ENCODE measurements around the gene TCOF1.

TCOF1 gene

DNA sequence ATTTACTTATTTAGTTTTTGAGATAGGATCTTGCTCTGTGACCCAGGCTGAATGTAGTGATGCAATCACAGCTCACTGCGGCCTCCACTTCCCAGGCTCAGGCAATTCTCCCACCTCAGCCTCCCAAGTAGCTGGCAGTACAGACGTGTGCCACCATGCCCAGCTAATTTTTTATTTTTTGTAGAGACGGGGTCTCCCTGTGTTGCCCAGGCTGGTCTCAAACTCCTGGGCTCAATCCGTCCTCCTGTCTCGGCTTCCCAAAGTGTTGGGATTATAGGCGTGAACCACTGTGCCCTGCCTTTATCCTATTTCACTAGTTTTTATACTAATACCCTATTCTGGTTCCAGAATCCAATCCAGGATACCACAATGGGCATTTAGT, 85.2 kb downstream of the TCOF1 start:
- H2AFZ ChIP-seq (ENCODE audit: low read depth, low read length, severe bottlenecking), result no peak overlapping the region
- TF ChIP-seq, protein P1, sequence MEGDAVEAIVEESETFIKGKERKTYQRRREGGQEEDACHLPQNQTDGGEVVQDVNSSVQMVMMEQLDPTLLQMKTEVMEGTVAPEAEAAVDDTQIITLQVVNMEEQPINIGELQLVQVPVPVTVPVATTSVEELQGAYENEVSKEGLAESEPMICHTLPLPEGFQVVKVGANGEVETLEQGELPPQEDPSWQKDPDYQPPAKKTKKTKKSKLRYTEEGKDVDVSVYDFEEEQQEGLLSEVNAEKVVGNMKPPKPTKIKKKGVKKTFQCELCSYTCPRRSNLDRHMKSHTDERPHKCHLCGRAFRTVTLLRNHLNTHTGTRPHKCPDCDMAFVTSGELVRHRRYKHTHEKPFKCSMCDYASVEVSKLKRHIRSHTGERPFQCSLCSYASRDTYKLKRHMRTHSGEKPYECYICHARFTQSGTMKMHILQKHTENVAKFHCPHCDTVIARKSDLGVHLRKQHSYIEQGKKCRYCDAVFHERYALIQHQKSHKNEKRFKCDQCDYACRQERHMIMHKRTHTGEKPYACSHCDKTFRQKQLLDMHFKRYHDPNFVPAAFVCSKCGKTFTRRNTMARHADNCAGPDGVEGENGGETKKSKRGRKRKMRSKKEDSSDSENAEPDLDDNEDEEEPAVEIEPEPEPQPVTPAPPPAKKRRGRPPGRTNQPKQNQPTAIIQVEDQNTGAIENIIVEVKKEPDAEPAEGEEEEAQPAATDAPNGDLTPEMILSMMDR (IDR thresholded peaks at IDR 0.05; ENCODE audit: insufficient read depth, low read length, poor library complexity, severe bottlenecking), result no peak
- no peak for TF ChIP-seq EZH2phosphoT487 (conservative IDR thresholded peaks at IDR 0.05; ENCODE audit: low read length)
- peaks cover 8% of the 10 kb centered on the region for H3K79me2 ChIP-seq (ENCODE audit: insufficient read depth, low read length)
- H4K20me1 ChIP-seq (ENCODE audit: low read depth, low read length), result peaks cover 24% of the 10 kb centered on the region; the same call in 1 of the 2 replicates
- peaks cover 57% of the 10 kb centered on the region for H3F3A ChIP-seq (ENCODE audit: insufficient read depth)
- no peaks in the 10 kb centered on the region for H3K27me3 ChIP-seq (ENCODE audit: low read length)
- H3K9me3 ChIP-seq (ENCODE audit: insufficient read depth, low read length), result no peaks in the 10 kb centered on the region
- H3K27ac ChIP-seq (ENCODE audit: low read depth, low read length), result no peak overlapping the region
- H3K9me2 ChIP-seq (replicated peaks; ENCODE audit: insufficient read depth, low read length), result no peaks in the 10 kb centered on the region
- H3K4me2 ChIP-seq (ENCODE audit: low read depth, low read length, poor library complexity, severe bottlenecking), result no peak overlapping the region
- H3K36me3 ChIP-seq (ENCODE audit: low read length), result peaks cover 31% of the 10 kb centered on the region
- no peak overlapping the region for H3K4me3 ChIP-seq (ENCODE audit: insufficient read depth, low read length, poor library complexity, severe bottlenecking)
- H3K9ac ChIP-seq (ENCODE audit: low read length), result no peak overlapping the region

DNA sequence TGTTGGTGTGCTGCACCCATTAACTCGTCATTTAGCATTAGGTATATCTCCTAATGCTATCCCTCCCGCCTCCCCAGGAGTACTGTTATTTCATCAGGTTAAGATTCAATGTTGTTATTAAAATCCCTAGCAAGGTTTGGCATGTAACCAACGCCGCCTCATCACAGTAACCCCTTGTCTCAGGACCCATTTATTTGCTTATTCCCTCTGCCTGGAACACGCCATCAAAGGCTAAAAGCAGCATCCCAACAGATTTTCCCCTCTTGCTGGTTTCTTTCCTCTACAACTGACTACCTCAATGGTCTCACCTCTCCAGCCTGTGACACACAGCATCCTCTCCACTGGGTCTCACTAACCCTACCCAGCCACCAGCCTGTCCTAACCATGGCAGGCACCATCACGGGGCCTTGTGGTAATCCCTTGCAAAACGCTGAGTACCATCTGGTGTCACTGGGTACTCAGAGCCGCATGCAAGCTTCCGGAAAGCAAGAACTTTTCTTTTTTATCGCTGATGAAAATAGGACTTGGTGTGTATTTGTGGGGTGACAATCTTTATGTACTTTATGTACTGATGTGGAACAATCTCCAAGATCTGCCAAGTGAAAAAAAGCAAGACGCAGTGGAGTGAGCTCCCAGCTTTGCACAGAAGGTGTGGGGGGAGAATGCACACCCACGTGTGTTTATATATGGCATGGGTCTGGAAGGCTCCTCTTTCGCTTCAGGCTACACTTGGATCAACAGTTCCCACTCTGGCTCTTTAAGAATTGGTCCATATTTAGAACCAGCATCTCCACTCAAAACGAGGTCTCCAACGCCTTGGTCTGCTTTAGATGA, 86.0 kb downstream of the TCOF1 start:
- H3K9ac ChIP-seq (ENCODE audit: low read length), result no peak overlapping the region
- no peaks in the 10 kb centered on the region for H3K27me3 ChIP-seq (ENCODE audit: low read length)
- no peaks in the 10 kb centered on the region for H3K9me3 ChIP-seq (ENCODE audit: insufficient read depth, low read length)
- H3K9me2 ChIP-seq (replicated peaks; ENCODE audit: insufficient read depth, low read length), result no peaks in the 10 kb centered on the region
- H3K27ac ChIP-seq (ENCODE audit: low read depth, low read length), result no peak overlapping the region
- peaks cover 32% of the 10 kb centered on the region for H4K20me1 ChIP-seq (ENCODE audit: low read depth, low read length)
- no peak overlapping the region for H2AFZ ChIP-seq (ENCODE audit: low read depth, low read length, severe bottlenecking)
- no peak overlapping the region for H3K4me3 ChIP-seq (ENCODE audit: insufficient read depth, low read length, poor library complexity, severe bottlenecking)
- peaks cover 37% of the 10 kb centered on the region for H3K36me3 ChIP-seq (ENCODE audit: low read length)
- H3K79me2 ChIP-seq (ENCODE audit: insufficient read depth, low read length), result peaks cover 16% of the 10 kb centered on the region
- TF ChIP-seq, protein P1 (IDR thresholded peaks at IDR 0.05; ENCODE audit: insufficient read depth, low read length, poor library complexity, severe bottlenecking), result no peak
- no peak for TF ChIP-seq EZH2phosphoT487 (conservative IDR thresholded peaks at IDR 0.05; ENCODE audit: low read length)
- H3K4me2 ChIP-seq (ENCODE audit: low read depth, low read length, poor library complexity, severe bottlenecking), result no peak overlapping the region
- H3F3A ChIP-seq (ENCODE audit: insufficient read depth), result peaks cover 61% of the 10 kb centered on the region

DNA sequence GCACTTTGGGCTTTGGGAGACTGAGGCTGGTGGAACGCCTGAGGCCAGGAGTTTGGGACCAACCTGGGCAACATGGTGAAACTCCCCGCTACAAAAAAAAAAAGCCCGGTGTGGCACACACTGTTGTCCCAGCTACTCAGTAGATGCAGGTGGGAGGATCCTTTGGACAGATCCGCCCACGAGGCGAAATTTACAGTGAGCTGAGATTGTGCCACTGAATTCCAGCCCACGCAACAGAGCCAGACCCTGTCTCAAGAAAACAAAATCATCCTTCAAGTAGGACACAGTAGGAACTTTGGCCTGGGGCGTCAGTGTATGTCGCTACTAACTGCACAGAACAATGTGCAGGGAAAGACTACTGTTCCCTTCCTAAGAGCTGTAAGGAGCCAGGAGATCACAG, 87.3 kb downstream of the TCOF1 start:
- no peak overlapping the region for H3K9ac ChIP-seq (ENCODE audit: low read length)
- peaks cover 32% of the 10 kb centered on the region for H4K20me1 ChIP-seq (ENCODE audit: low read depth, low read length)
- no peak overlapping the region for H3K27ac ChIP-seq (ENCODE audit: low read depth, low read length)
- H3K4me2 ChIP-seq (ENCODE audit: low read depth, low read length, poor library complexity, severe bottlenecking), result no peak overlapping the region
- H3K36me3 ChIP-seq (ENCODE audit: low read length), result peaks cover 41% of the 10 kb centered on the region
- H2AFZ ChIP-seq (ENCODE audit: low read depth, low read length, severe bottlenecking), result no peak overlapping the region
- H3F3A ChIP-seq (ENCODE audit: insufficient read depth), result peaks cover 65% of the 10 kb centered on the region
- H3K9me3 ChIP-seq (ENCODE audit: insufficient read depth, low read length), result no peaks in the 10 kb centered on the region
- peaks cover 27% of the 10 kb centered on the region for H3K79me2 ChIP-seq (ENCODE audit: insufficient read depth, low read length)
- H3K9me2 ChIP-seq (replicated peaks; ENCODE audit: insufficient read depth, low read length), result no peaks in the 10 kb centered on the region
- H3K27me3 ChIP-seq (ENCODE audit: low read length), result no peaks in the 10 kb centered on the region
- no peak overlapping the region for H3K4me3 ChIP-seq (ENCODE audit: insufficient read depth, low read length, poor library complexity, severe bottlenecking)
- TF ChIP-seq EZH2phosphoT487 (conservative IDR thresholded peaks at IDR 0.05; ENCODE audit: low read length), result no peak
- TF ChIP-seq, protein P1 (IDR thresholded peaks at IDR 0.05; ENCODE audit: insufficient read depth, low read length, poor library complexity, severe bottlenecking), result no peak

Measured in SU-DHL-6 (cell line).